Vagina (tissue), 2 donors: ENCODE data around the gene SERTAD4. TPM values are rescaled to one million over a fixed set of nuclear protein-coding genes. Genes with fewer than 3 reads are reported as not detected.
"Not testable (repeated sequence)": the region's sequence is repeated elsewhere in the genome, so short reads cannot be mapped to it uniquely, and the experiment has no call there.

Experiments used
- DNase-seq, 2 donors: peaks; one replicate each; pipeline ENCODE4 v3.0.0-alpha.2; 2017; ENCODE audit errors: extremely low spot score in 2 of 2
- H3K27ac ChIP-seq: fragments of 200-600 bp; sonication (generic); one replicate; pipeline ENCODE4 v1.5.1; 2019
- H3K27me3 ChIP-seq: fragments of 200-600 bp; sonication (generic); one replicate; pipeline ENCODE4 v1.5.1; 2019
- H3K36me3 ChIP-seq, 2 donors: fragments of 200-600 bp; sonication (generic); one replicate each; pipeline ENCODE4 v1.5.1; 2017 to 2019
- H3K4me1 ChIP-seq: fragments of 200-600 bp; sonication (generic); one replicate; pipeline ENCODE4 v1.5.1; 2019
- H3K4me3 ChIP-seq, 2 donors: fragments of 200-600 bp; sonication (generic); 1 replicate in 1 of 2; 2 replicates in 1 of 2; pipeline ENCODE4 v1.5.1; 2016 to 2019
- H3K9me3 ChIP-seq: fragments of 200-600 bp; sonication (generic); one replicate; pipeline ENCODE4 v1.5.1; 2019
- POLR2A ChIP-seq, 2 donors: fragments of 450-650 bp; IDR thresholded peaks; one replicate each; pipeline ENCODE4 v1.6.1; 2017; ENCODE audit warnings: antibody characterized with exemption in 2 of 2, mild to moderate bottlenecking in 2 of 2, moderate library complexity in 2 of 2
- POLR2AphosphoS5 ChIP-seq, 2 donors: sonication (generic); formaldehyde crosslinking; IDR thresholded peaks; one replicate each; pipeline ENCODE4 v1.9.0; 2017; ENCODE audit warnings: antibody characterized with exemption in 2 of 2, mild to moderate bottlenecking in 2 of 2, low read depth in 1 of 2; ENCODE audit not compliant: insufficient read depth in 1 of 2
- intact Hi-C: fragments of 100-400 bp; cut with DNase I; formaldehyde crosslinking; loops from one replicate; pipeline ENCODE4 v1.15.1; 2023
- total RNA-seq: library from RNA; depleted of rRNA; stranded (reverse); fragments of >200 nt; gene quantifications from one replicate; pipeline ENCODE4 v1.2.3, GENCODE V29; 2016
- TF ChIP-seq, protein P1 (sequence below), 3 experiments: fragments of 450-650 bp in 2 of 3; fragments of 200-600 bp in 1 of 3; sonication (generic) in 1 of 3; IDR thresholded peaks; one replicate each; pipeline ENCODE4 v1.5.1; 2017 to 2019; ENCODE audit warnings: antibody characterized with exemption in 3 of 3, mild to moderate bottlenecking in 2 of 3, moderate library complexity in 2 of 3

SERTAD4 gene
- total RNA-seq, 1 donor from 2014 or later, result 2.7 TPM

DNA sequence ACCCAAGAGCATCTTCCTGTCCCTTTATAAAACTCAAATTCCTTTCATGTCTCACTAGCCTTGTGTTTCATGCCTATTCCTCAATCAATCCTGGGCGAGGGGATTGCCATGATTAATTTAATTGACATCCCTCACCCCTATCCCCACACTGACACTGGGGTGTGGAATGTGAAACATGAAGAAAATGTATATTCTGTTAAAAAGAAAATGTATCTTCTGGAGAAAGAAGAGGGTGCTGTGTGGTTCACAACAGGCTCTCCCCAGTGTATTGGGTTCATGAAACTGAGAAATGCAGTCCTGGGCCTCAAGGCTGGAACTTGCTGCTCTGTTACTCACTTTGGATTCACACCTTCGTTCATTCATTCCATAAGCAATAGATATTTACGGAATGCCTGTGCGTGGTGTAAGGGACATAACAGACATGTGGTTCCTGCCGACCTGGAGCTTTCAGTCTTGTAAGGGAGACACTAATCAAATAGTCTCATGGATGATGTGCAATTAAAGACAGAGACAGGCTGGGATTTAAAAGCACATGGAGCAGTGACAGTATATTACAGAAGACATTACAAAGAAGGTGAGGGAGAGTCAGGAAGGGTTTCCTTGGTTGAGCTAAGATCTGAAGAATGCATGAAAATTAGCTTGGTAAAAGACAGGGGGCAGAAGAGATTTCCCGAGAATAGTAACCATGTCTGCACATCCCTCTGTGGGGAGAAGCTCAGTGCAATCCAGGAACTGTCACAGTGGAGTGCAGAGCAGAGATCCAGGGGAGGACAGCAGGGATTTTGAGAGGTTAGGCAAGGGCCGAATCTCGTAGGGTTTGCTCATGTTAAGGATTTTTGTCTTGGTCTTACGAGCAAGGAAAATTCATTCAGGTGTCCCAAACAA, 32.1 kb downstream of the SERTAD4 start:
- H3K36me3 ChIP-seq, result no peaks in the 10 kb centered on the region
- no peak overlapping the region for H3K4me3 ChIP-seq
- no peak for DNase-seq
- H3K27ac ChIP-seq, result no peak overlapping the region
- peaks cover 43% of the 10 kb centered on the region for H3K4me1 ChIP-seq
- no peaks in the 10 kb centered on the region for H3K27me3 ChIP-seq
- H3K9me3 ChIP-seq, result no peaks in the 10 kb centered on the region
- TF ChIP-seq, protein P1, sequence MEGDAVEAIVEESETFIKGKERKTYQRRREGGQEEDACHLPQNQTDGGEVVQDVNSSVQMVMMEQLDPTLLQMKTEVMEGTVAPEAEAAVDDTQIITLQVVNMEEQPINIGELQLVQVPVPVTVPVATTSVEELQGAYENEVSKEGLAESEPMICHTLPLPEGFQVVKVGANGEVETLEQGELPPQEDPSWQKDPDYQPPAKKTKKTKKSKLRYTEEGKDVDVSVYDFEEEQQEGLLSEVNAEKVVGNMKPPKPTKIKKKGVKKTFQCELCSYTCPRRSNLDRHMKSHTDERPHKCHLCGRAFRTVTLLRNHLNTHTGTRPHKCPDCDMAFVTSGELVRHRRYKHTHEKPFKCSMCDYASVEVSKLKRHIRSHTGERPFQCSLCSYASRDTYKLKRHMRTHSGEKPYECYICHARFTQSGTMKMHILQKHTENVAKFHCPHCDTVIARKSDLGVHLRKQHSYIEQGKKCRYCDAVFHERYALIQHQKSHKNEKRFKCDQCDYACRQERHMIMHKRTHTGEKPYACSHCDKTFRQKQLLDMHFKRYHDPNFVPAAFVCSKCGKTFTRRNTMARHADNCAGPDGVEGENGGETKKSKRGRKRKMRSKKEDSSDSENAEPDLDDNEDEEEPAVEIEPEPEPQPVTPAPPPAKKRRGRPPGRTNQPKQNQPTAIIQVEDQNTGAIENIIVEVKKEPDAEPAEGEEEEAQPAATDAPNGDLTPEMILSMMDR (IDR thresholded peaks at IDR 0.05), result no peak
- TF ChIP-seq POLR2AphosphoS5 (IDR thresholded peaks at IDR 0.05; ENCODE audit: insufficient read depth in 1 of 2, low read depth in 1 of 2) (no peak), POLR2A (IDR thresholded peaks at IDR 0.05) (no peak)
- intact Hi-C loops, result no loop called here

DNA sequence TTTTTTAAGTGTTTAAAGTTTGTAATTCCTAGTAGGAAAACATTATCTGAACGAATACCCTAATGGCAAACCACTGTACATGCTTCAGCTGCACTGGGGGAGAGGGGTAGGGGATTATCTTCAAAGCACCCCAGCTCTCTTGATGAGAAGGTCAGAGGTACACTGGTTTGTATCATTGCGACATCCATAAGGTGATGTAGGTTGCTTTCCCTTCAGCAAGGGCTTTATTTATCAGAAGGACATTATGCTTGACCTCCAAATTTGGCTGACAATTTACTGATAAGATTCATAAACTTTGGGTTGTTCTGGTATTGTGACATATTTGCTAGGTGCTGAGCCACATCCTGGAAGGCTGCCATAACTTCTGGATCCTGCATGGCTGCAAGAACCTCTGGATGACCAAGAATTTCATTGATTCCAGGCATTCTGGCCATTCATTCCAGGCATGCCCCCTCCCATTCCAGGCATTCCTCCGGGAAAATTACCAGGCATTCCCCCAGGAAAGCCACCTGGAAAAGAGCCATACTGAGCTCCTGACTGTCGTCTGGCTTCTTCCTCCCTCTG, 32.9 kb downstream of the SERTAD4 start:
- H3K4me1 ChIP-seq, result peaks cover 36% of the 10 kb centered on the region
- H3K27ac ChIP-seq, H3K4me3 ChIP-seq, DNase-seq, intact Hi-C loops, H3K27me3 ChIP-seq, H3K9me3 ChIP-seq, H3K36me3 ChIP-seq: not testable (repeated sequence)

DNA sequence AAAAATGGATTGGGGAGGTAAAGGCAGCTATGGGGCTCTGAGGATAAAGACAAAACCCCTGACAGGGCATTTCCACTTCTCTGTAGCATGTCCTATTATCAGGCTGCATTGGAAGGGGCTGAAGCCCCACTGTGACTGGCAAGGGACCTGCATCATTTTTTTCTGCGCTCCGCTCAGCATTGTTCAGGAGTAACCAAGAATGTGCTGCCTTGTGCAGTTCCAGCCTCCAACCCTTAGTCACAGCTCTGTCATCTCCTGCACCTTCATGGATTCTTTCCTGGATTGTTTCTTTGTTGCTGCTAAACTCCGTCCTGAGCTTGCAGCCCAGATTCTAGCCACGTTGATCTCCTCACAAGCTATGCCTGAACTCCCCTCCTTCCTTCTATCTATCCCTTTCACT, 37.4 kb downstream of the SERTAD4 start:
- TF ChIP-seq, protein P1 (IDR thresholded peaks at IDR 0.05), result no peak
- TF ChIP-seq POLR2AphosphoS5 (IDR thresholded peaks at IDR 0.05; ENCODE audit: insufficient read depth in 1 of 2, low read depth in 1 of 2) (no peak), POLR2A (IDR thresholded peaks at IDR 0.05) (no peak)
- Histone ChIP-seq H3K27me3 (no peaks in the 10 kb centered on the region), H3K36me3 (no peaks in the 10 kb centered on the region), H3K27ac (no peak overlapping the region), H3K4me3 (no peak overlapping the region), H3K4me1 (peaks cover 5% of the 10 kb centered on the region), H3K9me3 (no peaks in the 10 kb centered on the region)
- intact Hi-C loops, result no loop called here
- no peak for DNase-seq

- no peak overlapping the region for H3K27ac ChIP-seq
- DNase-seq, result no peak
- H3K4me3 ChIP-seq, result no peak overlapping the region
- H3K4me1 ChIP-seq, result no peaks in the 10 kb centered on the region
- TF ChIP-seq POLR2AphosphoS5 (IDR thresholded peaks at IDR 0.05; ENCODE audit: insufficient read depth in 1 of 2, low read depth in 1 of 2), result no peak
- TF ChIP-seq POLR2A (IDR thresholded peaks at IDR 0.05), result no peak
- TF ChIP-seq, protein P1 (IDR thresholded peaks at IDR 0.05), result no peak
- no peaks in the 10 kb centered on the region for H3K9me3 ChIP-seq
- H3K27me3 ChIP-seq, result no peaks in the 10 kb centered on the region
- H3K36me3 ChIP-seq, result no peaks in the 10 kb centered on the region
- intact Hi-C loops, result no loop called here
These were observed 40.1 kb downstream of the SERTAD4 start for GRCh38 chr1:210272666-210273065.

GRCh38 chr1:210280221-210280620, 47.6 kb downstream of the SERTAD4 start:
- H3K4me1 ChIP-seq, result no peaks in the 10 kb centered on the region
- intact Hi-C loops, result no loop called here
- H3K27ac ChIP-seq, result no peak overlapping the region
- no peaks in the 10 kb centered on the region for H3K36me3 ChIP-seq
- DNase-seq, result no peak
- no peak overlapping the region for H3K4me3 ChIP-seq
- TF ChIP-seq, protein P1 (IDR thresholded peaks at IDR 0.05), result no peak
- no peak for TF ChIP-seq POLR2A (IDR thresholded peaks at IDR 0.05)
- H3K27me3 ChIP-seq, result no peaks in the 10 kb centered on the region
- H3K9me3 ChIP-seq, result peaks cover 14% of the 10 kb centered on the region
